ENCODE results near the gene BOC. TPM values are rescaled to one million over a fixed set of nuclear protein-coding genes. Genes with fewer than 3 reads are reported as not detected.

BOC gene
- total and polyA plus RNA-seq, 2 of the 8 experiments (the other 6 are each of a cell fraction or from before 2014, with no cell fraction given): 6.9 to 9.3 TPM

- TF ChIP-seq PHF8 (conservative IDR thresholded peaks at IDR 0.05; ENCODE audit: low read depth, low read length) (no peak), EZH2 (IDR thresholded peaks at IDR 0.05; ENCODE audit: low read depth, low read length, severe bottlenecking) (no peak)
- TF ChIP-seq, protein P1, sequence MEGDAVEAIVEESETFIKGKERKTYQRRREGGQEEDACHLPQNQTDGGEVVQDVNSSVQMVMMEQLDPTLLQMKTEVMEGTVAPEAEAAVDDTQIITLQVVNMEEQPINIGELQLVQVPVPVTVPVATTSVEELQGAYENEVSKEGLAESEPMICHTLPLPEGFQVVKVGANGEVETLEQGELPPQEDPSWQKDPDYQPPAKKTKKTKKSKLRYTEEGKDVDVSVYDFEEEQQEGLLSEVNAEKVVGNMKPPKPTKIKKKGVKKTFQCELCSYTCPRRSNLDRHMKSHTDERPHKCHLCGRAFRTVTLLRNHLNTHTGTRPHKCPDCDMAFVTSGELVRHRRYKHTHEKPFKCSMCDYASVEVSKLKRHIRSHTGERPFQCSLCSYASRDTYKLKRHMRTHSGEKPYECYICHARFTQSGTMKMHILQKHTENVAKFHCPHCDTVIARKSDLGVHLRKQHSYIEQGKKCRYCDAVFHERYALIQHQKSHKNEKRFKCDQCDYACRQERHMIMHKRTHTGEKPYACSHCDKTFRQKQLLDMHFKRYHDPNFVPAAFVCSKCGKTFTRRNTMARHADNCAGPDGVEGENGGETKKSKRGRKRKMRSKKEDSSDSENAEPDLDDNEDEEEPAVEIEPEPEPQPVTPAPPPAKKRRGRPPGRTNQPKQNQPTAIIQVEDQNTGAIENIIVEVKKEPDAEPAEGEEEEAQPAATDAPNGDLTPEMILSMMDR (IDR thresholded peaks at IDR 0.05; ENCODE audit: control extremely low read depth in 1 of 3, insufficient read depth in 1 of 3, low read depth in 1 of 3, low read length in 3 of 3): no peak
Observed at GRCh38 chr3:113167825-113168801, 43.2 kb upstream of the BOC start (continued).
